ENCODE results near the gene TEDC1. TPM values are rescaled to one million over a fixed set of nuclear protein-coding genes. Genes with fewer than 3 reads are reported as not detected.

Gene TEDC1
- total RNA-seq, 1 experiment from 2014 or later: 17.3 TPM

- no peak for DNase-seq (ENCODE audit: low spot score)
Measured at GRCh38 chr14:105495990-105496830, 5.2 kb downstream of the TEDC1 start.

GRCh38 chr14:105496831-105497591 lies 6.0 kb downstream of the TEDC1 start:
- no peak for DNase-seq (ENCODE audit: low spot score)

DNA sequence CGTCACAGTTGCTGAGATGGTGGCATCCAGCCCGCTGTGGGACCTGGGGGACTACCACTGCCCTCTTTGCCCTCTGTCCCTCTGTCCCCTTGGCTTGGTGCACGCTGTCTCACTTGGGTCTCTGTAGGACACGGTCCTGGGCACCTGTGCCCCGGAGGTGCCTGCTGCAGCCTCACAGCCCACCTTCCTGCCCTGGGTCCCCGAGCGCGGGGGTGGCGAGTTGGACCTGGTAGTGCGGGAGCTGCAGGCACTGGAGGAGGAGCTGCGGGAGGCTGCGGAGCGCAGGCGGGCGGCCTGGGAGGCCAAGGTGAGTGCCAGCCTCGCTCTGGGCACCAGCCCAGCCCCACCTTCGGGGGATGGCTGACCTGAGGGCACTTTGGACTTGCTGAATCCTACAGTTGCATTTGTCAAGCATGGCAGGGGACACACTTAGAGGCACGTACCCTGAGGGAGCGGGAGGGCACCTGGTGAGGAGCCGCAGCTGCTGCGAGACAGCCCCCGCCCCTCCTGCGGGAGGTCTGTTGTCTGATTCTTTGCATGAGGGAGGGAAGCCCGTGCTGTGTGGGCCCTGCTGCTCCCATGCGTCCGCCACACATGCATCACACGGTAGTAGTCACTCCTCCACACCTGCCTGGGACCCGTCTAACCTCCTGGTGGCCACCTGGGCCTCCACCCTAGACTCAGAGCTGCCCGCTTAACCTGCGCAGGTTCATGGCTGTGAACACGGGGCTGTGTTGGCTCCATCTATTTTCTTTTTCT lies 6.8 kb downstream of the TEDC1 start:
- DNase-seq (ENCODE audit: low spot score): no peak

DNA sequence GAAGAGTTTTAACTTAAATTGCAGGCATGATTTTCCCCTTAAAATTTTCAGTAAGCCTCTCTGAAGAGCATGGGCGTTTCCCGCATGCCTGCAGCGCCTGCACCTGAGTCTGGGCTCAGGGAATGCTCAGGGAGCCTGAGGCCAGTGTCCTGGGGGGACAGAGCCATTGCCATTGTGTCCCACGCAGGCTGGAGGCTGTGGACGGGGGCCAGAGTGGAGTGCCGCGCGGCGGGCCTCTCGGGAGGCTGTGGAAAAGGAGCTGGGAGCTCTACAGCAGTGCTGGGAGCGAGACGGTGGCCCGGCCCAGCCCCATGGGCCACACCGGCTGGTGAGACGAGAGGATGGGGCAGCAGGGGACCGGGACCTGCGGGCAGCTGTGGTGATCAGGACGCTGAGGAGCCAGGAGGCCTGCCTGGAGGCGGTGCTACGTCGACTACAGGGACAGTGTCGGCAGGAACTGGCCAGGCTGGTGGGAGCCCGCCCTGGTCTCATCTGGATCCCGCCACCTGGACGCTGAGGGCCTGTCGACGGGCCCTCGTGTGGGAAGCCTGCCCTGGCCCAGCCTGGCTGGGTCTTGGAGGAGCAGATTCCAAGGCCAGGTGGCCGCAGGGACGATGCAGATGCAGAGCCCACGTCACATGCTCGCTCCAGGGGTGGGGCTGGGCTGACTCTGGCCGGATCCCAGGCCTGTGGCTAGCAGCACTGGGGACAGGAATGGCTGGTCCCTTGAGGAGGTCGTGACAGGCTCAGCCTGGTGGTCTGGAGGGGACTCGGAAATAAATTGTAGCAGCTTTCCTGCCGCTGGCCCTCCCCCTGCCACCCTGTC lies 7.6 kb downstream of the TEDC1 start:
- no peak for DNase-seq (ENCODE audit: low spot score)

GRCh38 chr14:105499256-105500035 lies 8.4 kb downstream of the TEDC1 start:
- DNase-seq (ENCODE audit: low spot score): no peak

DNA sequence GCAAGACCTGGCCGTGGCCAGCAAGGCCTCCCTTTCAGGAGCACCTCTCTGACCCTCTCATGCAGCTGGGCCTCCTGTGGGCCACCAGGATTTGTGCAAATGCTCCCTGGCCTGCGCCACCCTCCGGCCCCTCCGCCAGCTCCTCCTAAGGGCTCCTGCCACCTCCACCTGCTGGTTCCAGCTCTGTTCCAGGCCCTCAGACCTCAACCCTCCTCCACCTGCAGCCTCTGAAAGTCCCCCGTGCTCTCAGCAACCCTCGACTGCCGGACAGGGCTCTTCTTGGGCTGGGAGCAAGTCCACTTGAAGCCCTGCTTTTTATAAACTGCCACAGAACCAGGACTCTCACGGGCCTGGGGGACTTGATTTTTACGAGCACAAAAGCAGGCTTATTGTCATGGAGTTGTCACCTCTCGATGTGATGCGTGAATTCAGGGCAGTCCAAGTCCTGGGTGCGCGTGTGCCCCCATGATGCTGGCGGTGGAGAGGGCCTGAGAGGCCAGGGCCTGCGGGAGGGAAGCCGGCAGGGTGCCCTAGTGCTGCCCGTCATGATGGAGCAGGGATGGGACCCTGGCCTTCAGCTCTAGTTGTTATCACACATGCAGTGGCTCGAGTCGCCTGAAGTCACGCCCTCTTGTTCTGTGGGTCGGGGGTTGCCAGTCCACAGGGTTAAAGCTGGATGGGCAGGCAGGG lies 9.1 kb downstream of the TEDC1 start:
- no peak for DNase-seq (ENCODE audit: low spot score)

DNA sequence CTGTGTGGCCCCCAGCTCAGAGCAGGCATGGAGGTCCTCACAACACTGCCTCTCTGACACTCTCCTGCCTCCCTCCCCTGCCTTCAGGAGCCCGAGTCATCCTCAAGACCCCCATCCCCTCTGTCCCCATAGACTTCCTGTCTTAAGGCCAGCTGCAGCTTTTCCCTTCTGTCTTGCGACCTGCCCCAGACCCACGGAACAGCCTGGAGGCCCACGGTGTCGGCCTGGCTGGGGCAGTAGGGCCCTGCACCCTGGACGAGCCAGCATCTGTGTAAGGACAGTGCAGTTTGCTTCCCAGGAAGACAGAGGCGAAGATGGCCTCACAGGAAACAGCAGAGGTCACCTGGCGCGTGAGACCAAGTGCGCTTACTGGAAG lies 9.7 kb downstream of the TEDC1 start:
- DNase-seq (ENCODE audit: low spot score): no peak

GRCh38 chr14:105501504-105502291 lies 10.7 kb downstream of the TEDC1 start:
- DNase-seq (ENCODE audit: low spot score): no peak

- DNase-seq (ENCODE audit: low spot score): no peak
Measured at GRCh38 chr14:105502446-105503295, 11.6 kb downstream of the TEDC1 start.

GRCh38 chr14:105503296-105503640 lies 12.2 kb downstream of the TEDC1 start:
- no peak for DNase-seq (ENCODE audit: low spot score)

DNA sequence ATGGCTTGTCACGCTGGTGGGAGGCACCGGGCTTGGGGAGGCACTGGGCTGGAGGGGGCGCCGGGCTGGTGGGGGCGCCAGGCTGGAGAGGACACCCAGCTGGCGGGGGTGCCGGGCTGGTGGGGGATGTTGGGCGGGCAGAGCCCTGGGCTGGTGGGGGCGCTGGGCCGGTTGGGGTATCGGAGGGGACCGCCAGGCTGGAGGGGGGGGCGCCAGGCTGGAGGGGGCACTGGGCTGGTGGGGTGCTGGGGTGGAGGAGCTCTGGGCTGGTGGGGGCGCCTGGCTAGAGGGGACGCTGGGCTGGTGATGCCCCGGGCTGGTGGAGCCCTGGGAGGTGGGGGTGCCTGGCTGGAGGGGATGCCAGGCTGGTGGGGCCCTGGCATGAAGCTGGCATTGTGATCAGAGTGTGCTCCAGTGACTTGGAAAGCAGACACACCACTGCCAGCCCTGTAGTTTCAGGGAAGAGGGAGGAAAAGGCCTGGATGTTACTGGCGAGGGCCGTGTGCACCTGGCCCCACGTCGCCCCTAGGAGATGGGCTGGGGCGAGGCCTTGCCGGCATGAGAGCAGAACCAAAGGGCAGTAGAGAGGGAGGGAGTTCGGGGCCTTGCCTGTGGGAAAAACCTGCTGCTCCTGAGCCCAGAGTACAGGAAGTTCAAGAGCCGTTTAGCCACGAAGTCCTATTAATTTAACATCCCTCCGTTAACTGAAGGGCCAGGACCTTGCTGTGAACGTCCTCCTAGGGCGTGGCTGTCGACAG lies 13.1 kb downstream of the TEDC1 start:
- no peak for DNase-seq (ENCODE audit: low spot score)

DNA sequence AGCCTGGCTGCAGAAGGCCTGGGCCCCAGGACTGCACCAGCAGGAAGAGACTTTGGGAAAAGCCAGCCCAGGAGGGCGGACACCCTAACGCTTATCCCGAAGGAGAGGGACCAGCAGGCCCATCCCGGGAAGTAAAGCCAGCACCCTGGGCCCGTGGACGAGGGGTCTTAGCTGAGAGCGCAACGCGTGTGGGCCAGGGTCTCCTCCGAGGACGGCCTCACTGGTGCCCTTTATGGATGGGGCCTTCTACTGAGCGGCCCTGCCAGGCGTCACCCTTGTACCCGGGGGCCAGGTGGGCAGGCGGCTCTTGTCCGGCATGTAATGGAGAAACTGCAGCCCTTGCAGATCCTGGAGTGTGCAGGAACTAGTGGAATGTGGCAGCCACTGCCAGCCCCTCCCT lies 14.1 kb downstream of the TEDC1 start:
- DNase-seq (ENCODE audit: low spot score): no peak

- DNase-seq (ENCODE audit: low spot score): no peak
Measured at GRCh38 chr14:105507247-105507646, 16.2 kb downstream of the TEDC1 start.

DNA sequence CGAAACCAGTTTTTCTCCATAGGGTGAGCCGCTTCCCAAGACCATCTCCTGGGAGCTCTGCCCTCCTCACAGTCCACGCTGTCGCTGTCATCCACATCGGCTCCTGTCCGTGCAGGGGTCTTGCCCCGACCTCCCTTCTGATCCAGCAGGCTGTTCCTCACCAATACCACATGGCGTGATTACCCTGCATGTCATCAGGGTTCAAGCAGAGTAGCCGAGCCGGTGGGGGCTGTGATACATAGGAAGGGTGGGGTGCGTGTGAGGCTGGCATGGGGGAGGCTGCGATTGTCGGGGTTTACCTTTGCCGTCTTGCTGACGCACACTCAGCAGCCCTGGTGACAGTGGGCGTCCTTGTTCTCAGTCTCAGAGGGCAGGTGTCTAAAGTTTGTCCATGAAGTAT lies 17.0 kb downstream of the TEDC1 start:
- no peak for DNase-seq (ENCODE audit: low spot score)

DNA sequence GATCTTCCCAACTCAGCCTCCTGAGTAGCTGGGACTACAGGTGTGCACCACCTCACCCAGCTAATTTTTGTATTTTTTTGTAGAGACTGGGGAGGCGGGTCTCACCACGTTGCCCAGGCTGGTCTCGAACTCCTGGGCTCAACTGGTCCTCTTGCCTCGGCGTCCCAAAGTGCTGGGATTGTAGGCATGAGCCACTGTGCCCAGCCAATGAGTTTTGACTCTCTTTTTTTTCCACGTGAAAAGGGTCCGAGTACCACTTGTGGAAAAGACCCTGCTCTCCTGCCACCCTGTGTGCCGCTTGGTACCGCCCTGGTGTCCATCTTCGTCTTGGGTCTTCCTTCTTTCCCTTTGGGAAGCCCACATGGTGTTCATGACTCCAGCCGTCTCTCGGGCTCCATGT lies 17.6 kb downstream of the TEDC1 start:
- no peak for DNase-seq (ENCODE audit: low spot score)

DNA sequence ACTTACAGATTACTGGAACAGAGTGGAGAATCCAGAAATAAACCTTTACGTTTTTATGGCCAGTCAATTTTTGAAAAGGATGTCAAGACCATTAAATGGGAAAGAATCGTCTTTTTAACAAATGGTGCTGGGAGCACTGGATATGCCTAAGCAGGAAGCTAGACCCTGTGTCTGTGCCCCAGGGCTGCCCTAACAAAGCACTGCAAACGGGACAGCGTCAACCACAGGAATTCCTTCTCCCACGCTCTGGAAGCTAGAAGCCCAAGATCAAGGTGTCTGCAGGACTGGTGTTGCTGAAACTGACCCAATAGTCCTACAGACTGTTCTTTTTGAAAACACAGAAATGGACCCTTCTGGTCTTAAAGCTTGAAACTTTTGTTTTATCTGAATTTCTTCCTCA lies 26.1 kb downstream of the TEDC1 start:
- DNase-seq (ENCODE audit: low spot score): no peak

GRCh38 chr14:105519946-105520698 lies 29.1 kb downstream of the TEDC1 start:
- DNase-seq (ENCODE audit: low spot score): no peak

All from H4 (cell line).